NCI-H2107 treated with DMSO at 0.1 percent for 48 hours (cell line): Measurements from ENCODE around the gene UNC80.
"Not testable (repeated sequence)": the region's sequence is repeated elsewhere in the genome, so short reads cannot be mapped to it uniquely, and the experiment has no call there.

Source experiments
- DNase-seq: peaks from one replicate; lab custom pipeline; 2025; ENCODE audit not compliant: unreplicated experiment; lab: John Stamatoyannopoulos, UW

UNC80 gene

GRCh38 chr2:209771474-209772289 is at the start of gene UNC80:
Gene UNC80, plus strand, starts transcription at chr2:209771832. Its CDS starts 241 bp downstream, at chr2:209772073.
- peak; percentile 53 for DNase-seq

- no peak for DNase-seq
Measured at GRCh38 chr2:209726311-209726710, 45.3 kb upstream of the UNC80 start.

DNA sequence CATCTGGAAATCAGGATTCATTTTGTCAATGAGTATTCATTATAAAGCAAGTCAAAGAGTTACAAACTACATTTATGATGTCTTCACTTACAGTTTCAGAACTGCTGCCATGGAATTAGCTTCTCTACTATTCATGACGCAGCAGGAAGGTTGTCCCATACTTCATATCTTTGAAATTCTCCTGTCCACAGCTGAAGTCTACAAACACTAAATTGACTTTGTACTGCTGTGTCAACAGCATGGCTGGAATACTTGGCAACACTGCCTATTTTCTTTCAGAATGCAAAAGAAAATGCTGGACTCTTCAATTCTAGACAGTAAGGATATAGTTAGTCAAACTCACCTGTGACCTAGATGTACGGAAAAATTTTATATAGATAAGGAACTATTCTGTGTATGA is 44.6 kb upstream of the UNC80 start:
- no peak for DNase-seq

DNA sequence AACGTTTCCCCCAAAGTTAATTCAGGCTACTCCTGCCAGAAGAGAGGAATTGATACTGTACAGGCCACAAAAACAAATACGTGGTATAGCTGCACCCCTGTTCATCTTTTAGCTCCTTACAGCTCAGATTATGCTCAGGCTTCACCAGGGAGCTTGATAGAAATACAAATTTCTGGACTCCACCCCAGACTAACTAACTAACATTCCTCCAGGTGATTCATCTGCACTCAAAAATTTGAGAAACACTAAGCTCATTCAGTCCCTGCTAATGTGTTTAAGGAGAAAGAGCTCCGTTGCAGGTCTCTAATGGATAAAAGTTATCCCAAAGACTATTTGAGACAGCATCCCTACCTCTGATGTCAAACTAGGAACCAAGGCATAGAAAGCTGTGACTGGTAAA is 36.8 kb upstream of the UNC80 start:
- no peak for DNase-seq

GRCh38 chr2:209741953-209742352 is 29.7 kb upstream of the UNC80 start:
- DNase-seq: no peak

GRCh38 chr2:209753020-209753419 is 18.6 kb upstream of the UNC80 start:
- no peak for DNase-seq

GRCh38 chr2:209757163-209757562 is 14.5 kb upstream of the UNC80 start:
- DNase-seq: no peak

- no peak for DNase-seq
Measured at GRCh38 chr2:209761566-209761965, 10.1 kb upstream of the UNC80 start.

DNA sequence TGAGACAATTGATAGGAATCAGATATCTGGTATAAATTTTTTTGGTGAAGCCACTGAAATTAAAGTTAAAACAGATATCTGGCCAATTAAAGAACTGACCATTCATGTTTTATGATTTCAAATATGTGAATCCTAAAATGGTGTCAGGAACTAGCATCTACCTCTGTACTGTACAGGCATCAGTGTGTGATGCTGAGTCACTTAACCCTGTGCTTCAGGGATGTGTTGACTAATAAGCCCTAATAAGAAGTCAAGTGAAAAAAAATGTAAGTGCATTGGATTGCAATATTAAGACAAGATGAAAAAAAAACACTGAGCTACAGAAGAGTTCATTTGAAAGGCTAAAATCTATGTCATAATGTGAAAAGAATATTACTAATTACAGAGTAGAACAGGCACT is 9.1 kb upstream of the UNC80 start:
- DNase-seq: no peak

DNA sequence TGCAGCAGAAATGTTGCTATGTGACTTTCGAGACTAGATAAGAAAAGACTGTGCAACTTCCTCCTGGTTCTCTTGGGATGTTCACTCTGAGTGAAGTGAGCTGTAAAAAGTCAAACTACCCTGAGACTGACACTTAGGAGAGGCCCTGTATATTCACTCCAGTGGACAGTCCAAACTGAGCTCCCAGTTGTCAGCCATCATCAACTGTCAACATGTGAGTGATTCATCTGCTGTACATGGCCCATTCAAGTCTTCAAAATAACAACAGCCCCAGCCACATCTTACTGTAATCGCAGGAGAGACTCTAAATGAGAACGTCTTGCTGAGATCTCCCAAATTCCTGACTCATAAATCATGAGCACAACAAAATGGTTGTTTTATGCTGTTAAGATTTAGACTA is 8.5 kb upstream of the UNC80 start:
- no peak for DNase-seq

DNA sequence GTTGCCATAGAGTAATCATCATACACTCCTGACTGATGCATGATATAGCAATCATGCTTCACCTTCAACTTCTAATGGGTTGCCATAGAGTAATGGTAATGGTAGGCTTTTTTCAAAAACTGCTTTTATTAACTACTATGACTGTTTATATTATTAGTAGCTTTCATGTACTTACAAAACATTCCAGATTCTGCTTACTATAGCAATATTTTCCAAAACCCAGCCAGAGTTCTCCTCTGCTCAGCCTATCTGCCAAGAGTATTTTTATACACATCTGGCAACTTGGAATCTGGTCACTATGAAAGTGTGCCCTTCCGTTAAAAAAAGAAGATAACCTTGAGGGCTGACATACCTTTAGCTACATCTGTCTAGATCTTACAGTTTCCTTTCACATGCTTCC is 5.0 kb upstream of the UNC80 start:
- DNase-seq: no peak

DNA sequence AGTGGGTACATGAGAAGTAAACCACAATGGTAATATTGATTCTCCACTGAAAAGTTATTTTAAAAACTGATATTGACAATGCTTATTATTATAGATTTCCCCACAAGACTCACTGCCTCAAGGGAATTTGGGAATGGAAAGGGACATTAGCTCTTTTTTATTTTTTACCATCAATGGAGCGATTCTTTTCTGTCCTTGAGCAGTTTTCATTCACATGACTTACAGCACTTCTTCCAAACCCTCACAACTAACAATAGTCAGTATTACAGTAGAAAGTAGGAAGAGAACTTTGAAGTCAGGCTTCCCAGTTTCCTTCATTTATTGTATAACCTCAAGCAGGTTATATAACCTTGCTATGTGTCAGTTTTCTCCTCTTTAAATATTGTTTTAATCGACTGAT is 4.3 kb upstream of the UNC80 start:
- DNase-seq: no peak

DNA sequence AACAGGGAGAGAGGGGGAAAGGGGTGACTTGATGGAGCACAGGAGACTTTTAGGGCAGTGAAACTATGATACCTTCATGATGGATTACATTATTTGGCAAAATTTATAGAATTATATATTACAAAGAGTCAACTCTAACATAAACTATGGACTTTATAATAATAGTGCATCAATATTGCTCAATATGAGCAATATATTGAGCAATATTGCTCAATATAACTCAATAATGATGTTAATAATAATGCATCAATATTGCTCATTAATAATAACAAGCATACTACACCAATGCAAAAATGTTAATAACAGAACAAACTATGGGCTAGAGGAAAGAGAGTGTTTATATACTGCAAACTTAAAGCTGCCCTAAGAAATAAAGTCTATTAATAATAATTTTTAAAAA is 3.1 kb upstream of the UNC80 start:
- DNase-seq: no peak

- DNase-seq: peak; percentile 65
Measured at GRCh38 chr2:209772290-209772685, 656 bp downstream of the UNC80 start.

GRCh38 chr2:209773377-209773776 is 1.7 kb downstream of the UNC80 start:
- DNase-seq: peak; percentile 38

- no peak for DNase-seq
Measured at GRCh38 chr2:209787416-209787815, 15.8 kb downstream of the UNC80 start.

DNA sequence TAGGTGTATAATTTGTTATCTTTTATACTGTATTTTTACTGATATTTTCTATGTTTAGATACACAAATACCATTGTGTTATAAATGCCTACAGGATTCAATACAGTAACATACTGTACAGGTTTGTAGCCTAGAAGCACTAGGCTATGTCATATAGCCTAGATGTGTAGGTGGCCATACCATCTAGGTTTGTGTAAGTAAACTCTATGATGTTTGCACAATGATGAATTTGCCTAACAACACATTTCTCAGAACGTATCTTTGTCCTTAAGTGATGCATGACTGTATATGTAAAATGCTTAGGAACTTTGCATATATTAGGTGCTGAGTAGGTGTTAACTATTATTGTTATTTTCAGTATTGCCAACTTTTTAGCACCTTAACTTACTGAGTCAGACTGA is 17.3 kb downstream of the UNC80 start:
- no peak for DNase-seq

DNA sequence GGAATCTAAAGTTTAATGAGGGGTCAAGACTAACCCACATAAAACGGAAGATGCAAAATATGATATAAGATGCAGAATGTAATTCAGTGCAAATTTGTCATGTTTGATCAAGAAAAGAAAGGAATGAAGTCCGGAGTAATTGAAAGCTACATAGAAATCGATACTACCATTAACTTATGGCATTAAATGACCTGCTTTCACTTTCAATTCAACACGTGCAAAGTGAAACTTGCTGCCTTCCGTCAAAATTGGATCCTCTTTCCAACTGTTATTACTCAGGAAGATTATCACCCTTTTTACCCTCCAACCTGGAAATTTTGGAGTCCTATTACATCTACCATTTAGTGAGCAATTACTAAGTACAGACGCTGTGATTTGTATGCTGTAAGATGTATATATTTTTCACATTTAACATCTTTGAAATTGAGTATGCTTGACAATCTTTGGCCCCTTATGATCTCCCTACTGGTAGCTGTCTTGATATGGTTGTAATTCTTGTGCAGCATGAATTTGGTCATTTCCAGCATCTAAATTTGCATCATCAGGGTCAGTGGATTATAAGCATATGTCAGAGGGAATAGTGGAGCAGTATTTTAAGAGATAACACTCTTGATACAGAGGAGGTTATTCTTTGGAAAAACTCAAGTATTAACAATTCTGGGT is 18.6 kb downstream of the UNC80 start:
- DNase-seq: no peak

- DNase-seq: no peak
Measured at GRCh38 chr2:209791151-209791550, 19.5 kb downstream of the UNC80 start.

DNA sequence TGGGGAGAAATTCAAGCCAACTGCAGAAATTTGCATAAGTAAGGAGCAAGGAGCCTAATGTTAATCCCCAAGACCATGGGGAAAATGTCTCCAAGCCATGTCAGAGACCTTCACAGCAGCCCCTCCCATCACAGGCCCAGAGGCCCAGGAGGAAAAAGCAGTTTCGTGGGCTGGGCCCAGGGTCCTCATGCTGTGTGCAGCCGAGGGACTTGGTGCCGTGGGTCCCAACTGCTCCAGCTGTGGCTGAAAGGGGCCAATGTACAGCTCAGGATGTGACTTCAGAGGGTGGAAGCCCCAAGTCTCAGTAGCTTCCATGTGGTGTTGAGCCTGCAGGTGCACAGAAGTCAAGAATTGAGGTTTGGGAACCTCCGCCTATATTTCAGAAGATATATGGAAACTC is 23.8 kb downstream of the UNC80 start:
- DNase-seq: not testable (repeated sequence)

- DNase-seq: no peak
Measured at GRCh38 chr2:209805351-209805750, 33.7 kb downstream of the UNC80 start.

GRCh38 chr2:209806318-209806717 is 34.7 kb downstream of the UNC80 start:
- no peak for DNase-seq

- no peak for DNase-seq
Measured at GRCh38 chr2:209808521-209808920, 36.9 kb downstream of the UNC80 start.
